Muscle of arm (tissue), 12 donors: ENCODE results near the gene FLNB. TPM values are rescaled to one million over a fixed set of nuclear protein-coding genes. Genes with fewer than 3 reads are reported as not detected.

Experiments
- DNase-seq: peaks from one replicate; pipeline ENCODE4 v3.0.0-alpha.2; 2013
- polyA plus RNA-seq, 12 donors: library from polyadenylated mRNA; unstranded; fragments of 120-200 nt; gene quantifications; one replicate each; pipeline ENCODE4 v1.2.1, GENCODE V29; 2013; ENCODE audit not compliant: insufficient read length in 12 of 12

FLNB gene
- polyA plus RNA-seq, 12 donors = 44.4 to 120 (median 54.9) TPM; not detected in 1

DNA sequence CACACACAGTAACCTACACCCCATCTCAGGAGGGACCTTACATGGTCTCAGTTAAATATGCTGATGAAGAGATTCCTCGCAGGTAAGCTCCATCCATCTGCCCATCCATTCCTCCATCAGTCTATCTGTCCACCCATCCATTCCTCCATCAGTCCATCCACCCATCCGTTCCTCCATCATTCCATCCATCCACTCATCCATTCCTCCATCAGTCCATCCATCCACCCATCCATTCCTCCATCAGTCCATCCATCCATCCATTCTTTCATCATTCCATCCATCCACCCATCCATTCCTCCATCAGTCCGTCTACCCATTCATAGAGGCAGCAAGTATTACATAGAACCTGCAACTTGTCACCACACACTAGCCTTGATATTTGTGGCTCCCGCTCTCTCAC is 124.6 kb downstream of the FLNB start:
- no peak for DNase-seq

GRCh38 chr3:58134468-58134867 is 126.2 kb downstream of the FLNB start:
- DNase-seq = no peak

- DNase-seq = no peak
Measured at GRCh38 chr3:58135712-58136543, 127.7 kb downstream of the FLNB start.

DNA sequence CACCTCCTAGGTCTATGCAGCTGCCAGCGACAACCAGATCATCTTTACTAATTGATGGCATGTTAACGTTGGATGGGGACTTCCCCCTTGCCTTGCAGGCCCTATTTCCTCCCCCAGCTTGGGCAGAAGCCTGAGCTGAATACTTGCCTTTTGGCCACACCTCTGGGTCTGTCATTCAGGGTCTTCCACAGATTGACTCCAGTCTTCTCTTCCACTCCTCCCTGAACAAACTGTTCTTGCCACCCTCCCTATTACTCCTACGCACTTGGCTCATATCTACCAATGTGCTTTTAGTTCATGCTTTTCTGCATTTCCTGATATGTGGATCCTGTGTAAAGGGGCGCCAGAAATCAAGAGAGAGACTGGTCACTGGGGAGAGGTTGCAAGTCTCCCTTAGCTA is 129.1 kb downstream of the FLNB start:
- no peak for DNase-seq

DNA sequence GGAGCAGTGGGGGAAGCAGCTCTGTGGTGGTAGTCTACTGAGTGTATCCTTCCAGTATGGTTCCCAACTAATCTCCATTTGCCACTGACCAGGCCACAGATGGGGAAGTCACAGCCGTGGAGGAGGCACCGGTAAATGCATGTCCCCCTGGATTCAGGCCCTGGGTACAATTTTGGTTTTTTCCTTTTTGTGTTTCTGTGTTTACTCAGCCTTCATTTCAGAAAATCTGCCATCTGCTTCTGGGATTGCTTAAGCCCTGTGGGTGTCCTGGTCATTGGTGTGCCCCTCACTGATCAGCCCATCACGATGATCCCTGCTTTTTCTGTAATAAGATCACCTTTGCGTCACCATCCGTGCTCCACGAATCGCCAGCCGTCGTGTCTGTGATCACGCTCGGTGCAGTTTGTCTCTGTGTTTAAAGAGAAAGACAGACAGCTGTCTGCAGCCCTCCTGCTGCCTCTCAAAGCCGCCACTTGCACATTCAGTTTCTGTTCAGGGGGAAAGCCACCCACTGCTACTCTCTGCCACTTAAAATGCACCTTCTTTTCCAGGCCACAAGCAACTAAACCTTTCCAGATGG is 133.6 kb downstream of the FLNB start:
- no peak for DNase-seq

- no peak for DNase-seq
Measured at GRCh38 chr3:58143417-58144055, 135.3 kb downstream of the FLNB start.

GRCh38 chr3:58144478-58145325 is 136.5 kb downstream of the FLNB start:
- no peak for DNase-seq

GRCh38 chr3:58148049-58148448 is 139.8 kb downstream of the FLNB start:
- DNase-seq = no peak

DNA sequence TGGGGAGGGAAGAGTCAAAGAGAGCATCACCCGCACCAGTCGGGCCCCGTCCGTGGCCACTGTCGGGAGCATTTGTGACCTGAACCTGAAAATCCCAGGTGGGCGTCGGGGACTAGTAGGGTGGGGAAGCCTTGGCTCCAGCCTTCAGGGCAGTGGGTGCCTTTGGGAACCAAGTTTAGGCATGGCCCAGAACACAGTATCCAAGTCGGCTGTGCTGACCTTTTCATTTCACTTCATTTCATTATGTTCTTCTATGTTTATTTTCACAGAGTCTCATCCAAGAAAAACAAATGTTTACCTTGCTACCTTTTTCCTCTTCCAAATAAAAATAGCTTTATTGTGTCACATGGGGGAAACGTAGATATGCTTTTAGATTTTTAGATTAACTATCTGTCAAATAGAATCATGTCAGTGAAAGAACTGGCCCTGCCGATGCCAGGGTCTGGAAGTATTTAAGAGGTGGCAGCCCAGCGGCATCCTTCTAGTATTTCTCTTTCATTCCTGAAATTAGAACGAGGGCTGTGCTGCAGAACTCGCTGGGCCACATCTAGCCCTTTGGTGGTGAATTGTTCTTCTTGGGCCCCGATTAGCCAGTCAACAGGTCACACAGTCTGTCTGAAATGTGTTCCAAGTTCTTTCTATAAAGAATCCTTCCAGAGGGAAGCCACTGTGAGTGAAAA is 142.0 kb downstream of the FLNB start:
- DNase-seq = no peak

GRCh38 chr3:58150810-58151199 is 142.6 kb downstream of the FLNB start:
- DNase-seq = no peak

- no peak for DNase-seq
Measured at GRCh38 chr3:58151637-58152036, 143.4 kb downstream of the FLNB start.

GRCh38 chr3:58152225-58153015 is 144.2 kb downstream of the FLNB start:
- no peak for DNase-seq

DNA sequence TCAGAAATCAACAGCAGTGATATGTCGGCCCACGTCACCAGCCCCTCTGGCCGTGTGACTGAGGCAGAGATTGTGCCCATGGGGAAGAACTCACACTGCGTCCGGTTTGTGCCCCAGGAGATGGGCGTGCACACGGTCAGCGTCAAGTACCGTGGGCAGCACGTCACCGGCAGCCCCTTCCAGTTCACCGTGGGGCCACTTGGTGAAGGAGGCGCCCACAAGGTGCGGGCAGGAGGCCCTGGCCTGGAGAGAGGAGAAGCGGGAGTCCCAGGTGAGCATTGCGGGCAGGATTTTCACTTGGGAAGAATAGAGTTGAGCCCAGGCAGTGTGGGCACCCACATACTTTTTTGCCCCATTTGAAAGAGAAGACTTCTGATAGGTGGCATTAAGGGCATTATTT is 145.1 kb downstream of the FLNB start:
- DNase-seq = no peak

GRCh38 chr3:58154626-58155449 is 146.6 kb downstream of the FLNB start:
- DNase-seq = no peak

DNA sequence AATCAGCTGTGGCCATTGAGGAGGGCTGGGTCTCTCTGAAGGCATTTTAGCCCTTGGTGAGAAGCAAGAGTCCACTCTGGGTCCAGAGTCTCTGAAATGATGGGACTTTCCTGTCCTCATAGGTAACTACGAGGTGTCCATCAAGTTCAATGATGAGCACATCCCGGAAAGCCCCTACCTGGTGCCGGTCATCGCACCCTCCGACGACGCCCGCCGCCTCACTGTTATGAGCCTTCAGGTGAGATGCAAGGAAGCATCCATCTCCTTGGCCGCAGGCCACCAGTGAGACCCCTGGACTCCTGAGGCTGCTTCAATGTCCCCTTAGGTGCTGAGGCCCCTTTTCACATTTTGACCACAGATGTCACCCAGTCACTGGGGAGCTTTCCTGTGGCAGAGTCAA is 147.6 kb downstream of the FLNB start:
- DNase-seq = no peak

GRCh38 chr3:58157700-58158099 is 149.5 kb downstream of the FLNB start:
- DNase-seq = no peak

DNA sequence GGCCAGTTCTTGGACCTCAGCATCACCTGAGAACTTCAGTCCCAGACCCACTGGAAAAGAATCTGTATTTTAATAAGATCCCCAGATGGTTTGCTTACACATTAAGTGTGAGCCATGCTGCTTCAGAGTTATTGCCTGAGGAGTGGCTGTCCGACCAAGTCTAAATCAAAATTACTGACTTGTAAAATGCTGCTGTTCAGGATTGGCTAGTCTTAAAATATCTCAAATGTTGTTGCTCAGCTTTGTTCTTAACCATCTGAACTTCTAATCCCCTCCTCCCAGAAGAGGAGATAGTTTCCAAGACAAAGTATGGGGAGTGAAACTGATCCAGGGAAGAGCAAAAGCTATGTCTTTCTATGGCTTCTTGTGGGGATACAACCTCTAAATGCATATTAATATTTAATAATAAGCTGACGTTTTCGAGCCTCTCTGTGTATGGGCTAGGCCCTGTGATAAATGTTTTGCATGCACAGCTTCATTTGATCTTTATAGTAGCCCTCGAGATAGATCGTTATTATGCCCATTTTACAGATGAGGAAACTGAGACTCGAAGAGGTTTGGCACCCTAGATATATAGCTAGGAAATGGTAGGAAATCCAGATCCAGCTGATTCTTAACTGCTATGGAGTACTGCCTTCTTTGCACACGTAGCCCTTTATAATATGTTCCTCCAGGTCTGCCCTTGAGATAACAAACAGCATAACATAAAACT is 150.4 kb downstream of the FLNB start:
- no peak for DNase-seq

- no peak for DNase-seq
Measured at GRCh38 chr3:58160399-58160798, 152.2 kb downstream of the FLNB start.
